GM18502 (cell line): ENCODE data around the gene TMEM128.
"Not testable (repeated sequence)": the region's sequence is repeated elsewhere in the genome, so short reads cannot be mapped to it uniquely, and the experiment has no call there.

Experiments
- ATAC-seq: cut with Tn5 transposase; IDR thresholded peaks from one replicate; pipeline ENCODE4 v1.9.1; 2021; ENCODE audit warnings: mild to moderate bottlenecking; ENCODE audit not compliant: unreplicated experiment, poor library complexity

The TMEM128 gene

DNA sequence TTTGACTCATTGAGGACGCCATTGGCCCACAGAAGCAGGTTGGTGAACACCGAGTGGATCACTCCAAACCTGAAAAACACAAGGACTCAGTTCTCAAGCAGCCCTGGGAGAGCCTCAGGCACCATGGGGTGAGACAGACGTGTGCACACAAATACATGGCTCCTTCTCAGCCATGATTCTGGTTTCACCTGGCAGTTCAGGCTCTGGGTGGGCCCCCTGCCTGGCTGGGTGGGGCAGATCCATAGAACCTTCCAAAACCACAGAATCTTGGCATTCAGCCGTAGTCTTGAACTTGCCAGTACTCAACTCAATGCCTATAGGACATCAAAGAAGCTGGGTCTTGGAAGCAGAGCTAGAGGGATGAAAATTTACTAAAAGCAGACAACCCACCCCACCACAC, 45.5 kb downstream of the TMEM128 start:
- ATAC-seq, result no peak

DNA sequence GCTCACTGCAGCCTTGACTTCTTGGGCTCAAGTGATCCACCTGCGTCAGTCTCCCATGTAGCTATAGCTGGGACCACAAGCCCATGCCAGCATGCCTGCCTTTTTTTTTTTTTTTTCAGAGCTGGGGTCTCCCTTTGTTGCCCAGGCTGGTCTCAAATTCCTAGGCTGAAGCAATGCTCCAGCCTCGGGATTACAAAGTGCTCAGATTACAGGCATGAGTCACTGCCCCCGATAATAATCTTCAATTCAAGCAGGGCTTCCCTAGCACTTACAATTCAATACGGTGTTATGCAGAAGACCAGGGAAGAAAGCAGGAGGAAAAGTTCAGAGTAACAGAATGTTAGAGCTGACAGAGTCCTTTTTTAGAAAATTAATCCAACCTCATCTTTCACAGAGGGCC, 47.4 kb downstream of the TMEM128 start:
- no peak for ATAC-seq

DNA sequence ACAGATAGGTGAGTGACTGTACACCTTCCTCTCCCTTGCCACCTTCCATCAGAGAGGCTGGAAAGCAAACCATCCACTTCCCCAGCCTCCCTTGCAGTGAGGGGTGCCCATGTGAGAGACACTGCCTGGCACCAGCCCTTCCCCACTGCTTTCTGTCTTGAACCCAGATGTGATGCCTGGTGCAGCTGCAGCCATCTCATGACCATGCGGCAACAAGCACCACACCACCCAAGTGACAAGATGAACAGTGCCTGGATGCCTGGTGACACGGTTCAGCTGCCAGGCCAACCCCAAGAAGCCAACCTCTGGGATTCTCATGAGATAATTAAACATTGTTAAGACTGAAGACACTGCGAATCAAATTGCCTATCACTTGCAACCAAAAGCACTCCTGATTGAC, 52.7 kb downstream of the TMEM128 start:
- ATAC-seq, result no peak

DNA sequence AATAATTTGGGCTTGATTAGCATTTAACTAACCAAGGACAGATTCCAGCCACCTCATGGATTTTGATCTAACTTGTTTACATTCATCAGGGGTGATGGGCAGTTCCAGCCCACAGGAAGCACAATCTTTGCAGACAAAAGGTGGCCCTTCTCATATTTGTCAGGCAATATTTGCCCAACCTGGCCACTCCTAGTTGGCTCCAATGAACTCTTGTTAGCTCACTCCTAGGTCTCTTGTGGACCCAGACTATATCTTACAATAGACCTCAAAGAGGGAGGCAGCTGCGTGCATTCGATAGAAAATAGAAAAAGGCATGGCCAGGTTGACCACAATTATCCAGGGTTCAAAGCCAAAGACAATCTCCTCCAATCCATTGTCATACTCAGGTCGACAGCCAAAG, 59.5 kb downstream of the TMEM128 start:
- not testable (repeated sequence) for ATAC-seq
